ENCODE results near the gene CSKMT.
A peak's percentile ranks its signal among the peaks of the same experiment; 100 is the strongest.
"Not testable (repeated sequence)": the region's sequence is repeated elsewhere in the genome, so short reads cannot be mapped to it uniquely, and the experiment has no call there.

The CSKMT gene

GRCh38 chr11:62665075-62665598 lies at the start of gene CSKMT, which contains the start of gene C11orf98:
TSS of gene CSKMT (plus strand) at chr11:62665312. CDS start at chr11:62665880, 568 bp downstream.
TSS of gene C11orf98 (minus strand) at chr11:62665210. CDS start at chr11:62665169, 41 bp downstream.
- peak; percentile 94 to 97 (median 96) for DNase-seq

GRCh38 chr11:62615521-62615920 lies 49.6 kb upstream of the CSKMT start:
- no peak for DNase-seq

GRCh38 chr11:62616957-62617356 lies 48.2 kb upstream of the CSKMT start:
- DNase-seq, result not testable (repeated sequence)

DNA sequence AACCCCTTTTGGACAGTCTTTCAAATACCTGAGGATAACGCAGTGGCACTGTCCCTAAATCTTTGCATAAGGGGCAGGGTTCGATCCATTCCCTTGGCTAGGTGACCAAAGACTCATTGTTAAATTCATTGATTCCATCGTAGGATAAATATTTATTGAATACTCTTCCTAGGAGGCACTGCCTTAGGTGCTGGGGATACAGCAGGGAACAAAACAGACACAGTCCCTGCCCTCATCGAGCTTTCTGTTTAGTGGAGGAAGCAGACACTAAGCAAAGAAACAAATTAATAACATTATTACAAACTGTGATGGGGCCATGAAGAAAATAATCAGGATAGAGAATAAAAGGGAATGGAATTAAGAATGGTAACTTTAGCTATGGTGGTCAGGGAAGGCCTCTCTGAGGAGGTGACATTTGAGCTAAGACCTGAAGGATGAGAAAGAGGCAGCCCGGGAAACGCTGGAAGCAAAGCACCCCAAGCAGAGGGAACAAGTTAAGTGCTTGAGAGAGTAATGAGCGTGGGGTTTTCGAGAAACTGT lies 44.0 kb upstream of the CSKMT start:
- no peak for DNase-seq

DNA sequence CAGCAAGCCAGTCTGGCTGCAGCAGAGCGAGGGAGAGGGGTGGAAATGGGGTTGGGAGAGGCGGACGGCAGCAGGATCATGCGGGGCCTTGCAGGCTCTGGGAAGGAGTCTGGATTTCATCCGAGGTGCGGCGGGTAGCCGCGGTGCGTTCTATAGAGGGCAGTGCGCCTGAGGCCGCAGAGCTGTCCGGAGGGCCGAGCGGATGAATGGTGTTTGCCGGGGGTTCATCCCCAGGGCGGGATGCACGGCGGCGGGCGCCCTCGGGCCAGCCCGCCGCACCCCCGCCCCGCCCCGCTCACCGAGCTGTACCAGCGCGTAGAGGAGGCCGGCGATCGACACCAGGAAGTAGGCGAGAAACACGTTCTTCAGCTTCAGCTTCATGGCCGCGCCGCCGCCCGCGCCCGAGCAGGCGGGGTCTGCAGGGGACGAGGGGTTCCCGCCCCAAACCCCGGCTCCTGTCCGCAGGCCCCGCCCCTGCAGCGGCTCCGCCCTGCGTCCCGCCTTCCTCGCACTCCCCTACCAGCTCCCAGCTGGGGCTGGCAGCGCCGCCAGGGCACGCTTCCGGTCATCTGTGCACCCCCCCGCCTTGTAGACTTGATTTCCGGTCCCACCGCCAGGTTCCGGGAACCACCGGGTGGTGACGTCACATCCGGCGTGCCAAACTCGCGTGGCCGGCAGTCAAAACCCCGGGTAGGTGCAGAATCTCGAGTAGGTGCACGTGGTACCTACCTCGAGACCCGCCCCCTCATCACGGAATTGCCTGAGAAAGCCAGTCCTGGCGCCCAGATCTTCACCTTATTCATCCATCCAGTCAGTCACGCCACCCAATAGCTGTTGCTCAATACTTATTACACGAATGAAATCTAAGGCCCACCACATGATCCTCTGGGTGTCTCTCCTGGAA lies 43.3 kb upstream of the CSKMT start, which contains the start of gene B3GAT3:
B3GAT3 (minus strand) TSS at position 420 of the 904 bp plus-strand sequence; CDS start at position 381, 39 bp downstream.
- peak; percentile 98 to 100 (median 99) for DNase-seq

DNA sequence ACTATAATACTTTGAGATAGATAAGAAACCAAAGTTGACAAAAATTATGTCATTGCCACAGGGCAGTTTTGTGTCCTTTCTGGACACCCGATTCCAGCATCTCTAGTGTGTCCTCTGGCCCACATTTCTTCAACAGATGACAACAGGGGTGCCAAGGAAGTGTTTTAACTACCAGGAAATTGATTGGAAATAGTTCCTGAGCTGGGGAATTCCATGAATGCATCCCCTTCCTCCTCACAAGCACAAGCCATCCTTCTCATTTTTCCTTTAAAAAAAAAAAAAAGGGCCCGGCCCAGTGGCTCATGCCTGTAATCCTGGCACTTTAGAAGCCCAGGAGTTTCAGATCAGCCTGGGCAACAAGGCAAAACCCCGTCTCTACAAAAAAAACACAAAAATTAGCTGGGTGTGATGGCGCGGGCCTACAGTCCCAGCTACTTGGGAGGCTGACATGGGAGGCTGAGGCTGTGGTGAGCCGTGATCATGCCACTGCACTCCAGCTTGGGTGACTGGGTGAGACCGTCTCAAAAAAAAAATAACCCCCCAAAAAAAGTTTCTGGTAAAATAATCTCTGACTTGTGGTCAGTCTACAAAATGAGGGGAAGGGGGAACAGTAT lies 42.5 kb upstream of the CSKMT start:
- DNase-seq, result no peak

DNA sequence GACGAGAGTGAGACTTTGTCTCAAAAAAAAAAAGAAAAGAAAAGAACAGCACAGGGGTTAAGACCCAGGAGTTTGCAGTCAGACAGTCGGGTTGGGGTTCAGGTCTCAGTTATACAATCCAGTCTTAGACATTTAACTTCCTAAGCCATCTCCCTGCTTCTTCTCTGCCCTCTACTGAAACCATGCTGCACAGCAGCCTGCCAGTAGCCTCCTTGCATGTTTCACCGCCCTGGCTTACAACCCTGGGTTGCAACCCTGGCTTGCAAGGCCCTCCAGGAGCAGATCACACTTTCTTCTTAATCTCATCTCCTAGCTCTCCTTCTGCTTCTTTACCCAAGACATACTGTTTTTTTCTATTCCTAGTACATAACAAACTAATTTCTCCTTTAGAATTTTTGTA lies 37.4 kb upstream of the CSKMT start:
- DNase-seq, result no peak

GRCh38 chr11:62632492-62632891 lies 32.6 kb upstream of the CSKMT start:
- DNase-seq, result no peak

GRCh38 chr11:62644220-62644619 lies 20.9 kb upstream of the CSKMT start:
- no peak for DNase-seq

- DNase-seq, result no peak
Measured at GRCh38 chr11:62645671-62645945, 19.5 kb upstream of the CSKMT start.

- peak; percentile 98 to 99 (median 98) for DNase-seq
Measured at GRCh38 chr11:62645946-62646824, 18.9 kb upstream of the CSKMT start, which contains the start of gene GANAB. TSS of gene GANAB (minus strand) at chr11:62646613. CDS start at chr11:62646599, 14 bp downstream.

GRCh38 chr11:62646825-62647608 lies 18.1 kb upstream of the CSKMT start:
- DNase-seq, result no peak

DNA sequence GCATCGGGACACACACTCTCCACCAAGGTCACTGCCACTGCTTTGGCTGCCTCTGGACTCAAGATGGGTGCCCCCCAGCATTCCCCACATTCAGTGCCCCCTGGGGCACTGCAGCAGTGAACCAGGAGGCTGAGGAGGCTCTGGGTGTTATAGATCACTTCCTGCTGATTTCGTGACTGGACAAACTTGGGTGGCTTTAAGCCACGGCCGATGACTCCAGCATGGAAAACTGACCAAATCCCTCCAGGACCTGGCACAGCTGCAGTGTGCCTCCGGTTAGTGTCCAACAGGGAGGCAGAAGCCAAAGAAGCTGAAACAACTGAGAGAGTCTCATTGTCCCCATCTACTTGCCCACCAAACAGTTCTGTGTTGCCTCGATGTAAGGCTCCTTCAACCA lies 17.5 kb upstream of the CSKMT start:
- DNase-seq, result no peak

- no peak for DNase-seq
Measured at GRCh38 chr11:62648185-62648966, 16.7 kb upstream of the CSKMT start.

- no peak for DNase-seq
Measured at GRCh38 chr11:62648967-62649364, 16.1 kb upstream of the CSKMT start.

GRCh38 chr11:62649486-62649885 lies 15.6 kb upstream of the CSKMT start:
- DNase-seq, result no peak

- not testable (repeated sequence) for DNase-seq
Measured at GRCh38 chr11:62650283-62650682, 14.8 kb upstream of the CSKMT start.

DNA sequence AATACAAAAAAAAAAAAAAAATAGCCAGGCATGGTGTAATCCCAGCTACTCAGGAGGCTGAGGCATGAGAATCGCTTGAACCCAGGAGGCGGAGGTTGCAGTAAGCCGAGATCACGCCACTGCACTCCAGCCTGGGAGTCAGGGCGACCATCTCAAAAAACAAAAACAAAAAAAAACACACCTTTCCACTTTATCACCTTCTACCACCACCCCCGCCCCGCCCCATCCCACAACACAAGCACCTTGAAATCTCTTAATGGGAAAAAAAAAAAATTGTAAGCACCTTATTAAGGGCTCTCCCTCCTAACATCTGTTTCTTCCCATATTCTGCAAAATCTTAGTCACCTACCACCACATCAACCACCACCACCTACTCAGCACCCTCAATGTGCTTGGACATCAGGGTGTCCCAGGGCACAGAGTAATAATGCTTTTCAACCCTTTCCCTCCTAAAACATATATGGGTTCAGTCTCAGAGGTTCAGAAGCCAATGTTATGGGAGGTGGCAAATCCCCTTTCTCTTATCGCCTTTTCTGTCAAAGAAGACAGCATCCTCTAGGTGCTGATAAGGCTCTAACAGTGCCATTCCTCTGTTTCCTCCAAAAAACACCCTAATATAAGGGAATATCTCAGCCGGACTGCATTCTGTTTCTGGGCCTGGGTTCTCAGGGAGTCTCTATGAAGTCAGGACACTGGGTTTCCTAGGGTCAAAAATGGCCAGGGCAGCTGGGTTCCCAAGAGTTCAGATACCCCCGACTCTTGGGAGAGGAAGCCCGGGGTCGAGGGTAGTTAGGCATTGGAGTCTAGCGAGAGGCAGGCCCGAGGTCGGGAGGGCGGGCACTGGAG lies 12.7 kb upstream of the CSKMT start:
- no peak for DNase-seq

- no peak for DNase-seq
Measured at GRCh38 chr11:62654297-62654696, 10.8 kb upstream of the CSKMT start.

Measured in NCI-H1417 (cell line).